NCI-H82 treated with DMSO at 0.1 percent for 48 hours (cell line): ENCODE data around the gene EFNA1.
"Not testable (repeated sequence)": the region's sequence is repeated elsewhere in the genome, so short reads cannot be mapped to it uniquely, and the experiment has no call there.

Source experiments
- DNase-seq: peaks from one replicate; lab custom pipeline; 2025; ENCODE audit not compliant: unreplicated experiment; lab: John Stamatoyannopoulos, UW

The EFNA1 gene

DNA sequence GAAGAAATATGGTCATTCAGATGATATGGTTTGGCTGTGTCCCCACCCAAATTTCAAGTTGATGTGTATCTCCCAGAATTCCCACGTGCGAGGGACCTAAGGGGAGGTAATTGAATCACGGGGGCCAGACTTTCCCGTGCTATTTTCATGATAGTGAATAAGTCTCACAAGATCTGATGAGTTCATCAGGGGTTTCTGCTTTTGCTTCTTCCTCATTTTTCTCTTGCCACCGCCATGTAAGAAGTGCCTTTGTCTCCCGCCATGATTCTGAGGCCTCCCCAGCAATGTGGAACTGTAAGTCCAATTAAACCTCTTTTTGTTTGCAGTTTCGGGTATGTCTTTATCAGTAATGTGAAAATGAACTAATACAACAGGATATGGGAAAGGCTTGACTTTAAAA, 14.1 kb downstream of the EFNA1 start:
- no peak for DNase-seq

DNA sequence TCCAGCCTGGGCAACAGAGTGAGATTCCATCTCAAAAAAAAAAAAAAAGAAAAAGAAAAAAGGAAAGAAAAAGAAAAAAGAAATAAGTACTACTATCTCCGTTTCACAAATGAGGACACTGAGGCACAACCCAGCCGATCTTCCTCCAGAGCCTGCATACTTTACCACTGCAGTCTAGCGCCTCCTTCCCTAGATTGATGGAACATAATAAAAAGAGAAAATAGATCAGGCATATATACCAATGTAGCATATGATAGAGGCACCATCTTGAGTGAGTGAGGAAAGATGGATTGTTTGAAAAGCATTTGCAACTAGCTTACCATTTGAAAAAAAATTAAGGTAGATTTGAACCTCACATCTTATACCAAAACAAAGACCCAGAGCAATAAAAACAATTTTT, 17.8 kb downstream of the EFNA1 start:
- DNase-seq: no peak

- DNase-seq: not testable (repeated sequence)
Measured at GRCh38 chr1:155155996-155156643, 28.4 kb downstream of the EFNA1 start.

DNA sequence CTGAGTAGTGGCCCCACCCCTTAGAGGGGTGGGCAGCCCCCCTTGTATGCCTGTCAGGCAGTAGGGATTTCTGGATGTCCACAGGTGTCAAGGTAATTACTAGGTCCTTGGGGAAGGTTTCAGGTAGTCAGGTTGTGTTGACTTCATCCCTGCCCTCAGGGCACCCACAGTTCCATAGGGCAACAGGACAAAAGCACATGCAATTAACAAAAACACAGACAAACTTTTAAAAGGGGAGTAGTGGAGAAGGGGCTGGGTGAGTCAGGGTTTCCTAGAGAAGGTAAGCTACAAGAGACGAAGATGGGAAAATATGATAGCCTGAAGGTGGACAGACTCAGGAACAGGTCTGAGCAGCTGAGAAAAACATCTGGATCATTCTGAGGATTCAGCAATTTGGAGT, 31.3 kb downstream of the EFNA1 start:
- no peak for DNase-seq

GRCh38 chr1:155160128-155160527, 32.5 kb downstream of the EFNA1 start:
- DNase-seq: no peak

- not testable (repeated sequence) for DNase-seq
Measured at GRCh38 chr1:155162631-155163030, 35.0 kb downstream of the EFNA1 start.

DNA sequence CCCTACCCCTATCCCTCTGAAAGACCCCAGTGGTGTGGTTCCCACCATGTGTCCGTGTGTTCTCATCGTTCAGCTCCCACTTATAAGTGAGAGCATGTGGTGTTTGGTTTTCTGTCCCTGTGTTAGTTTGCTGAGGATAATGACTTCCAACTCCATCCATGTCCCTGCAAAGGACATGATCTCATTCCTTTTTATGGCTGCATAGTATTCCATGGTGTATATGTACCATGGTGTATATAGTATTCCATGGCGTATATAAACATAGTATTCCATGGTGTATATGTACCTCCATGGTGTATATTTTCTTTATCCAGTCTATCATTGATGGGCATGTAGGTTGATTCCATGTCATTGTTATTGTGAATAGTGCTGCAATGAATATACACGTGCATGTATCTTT, 36.1 kb downstream of the EFNA1 start:
- not testable (repeated sequence) for DNase-seq

- DNase-seq: not testable (repeated sequence)
Measured at GRCh38 chr1:155164625-155165024, 36.9 kb downstream of the EFNA1 start.

- no peak for DNase-seq
Measured at GRCh38 chr1:155166051-155166470, 38.4 kb downstream of the EFNA1 start.

- DNase-seq: no peak
Measured at GRCh38 chr1:155166471-155167165, 38.9 kb downstream of the EFNA1 start.

GRCh38 chr1:155167166-155168104, 39.8 kb downstream of the EFNA1 start:
- peak; percentile 82 for DNase-seq

GRCh38 chr1:155168105-155168445, 40.4 kb downstream of the EFNA1 start:
- not testable (repeated sequence) for DNase-seq

GRCh38 chr1:155168456-155169210, 41.0 kb downstream of the EFNA1 start:
- DNase-seq: no peak

DNA sequence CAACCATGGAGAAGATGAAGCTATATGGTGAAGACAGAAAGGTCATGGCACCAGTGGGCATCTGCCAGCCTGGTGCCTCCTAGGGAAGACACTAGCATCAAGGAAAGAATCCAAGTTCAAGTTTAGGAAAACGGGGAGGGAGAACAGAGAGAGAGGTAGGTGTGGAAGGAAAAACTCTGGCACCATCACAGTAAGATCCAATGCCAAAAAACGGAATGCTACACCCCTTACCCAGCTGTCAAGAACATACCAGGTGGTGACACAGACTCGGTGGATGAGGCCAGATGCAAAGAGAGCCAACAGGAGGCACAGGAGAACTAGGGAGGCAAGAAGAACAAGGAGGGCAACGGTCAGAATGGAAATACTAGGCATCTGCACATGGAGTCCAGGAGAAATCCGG, 41.9 kb downstream of the EFNA1 start:
- no peak for DNase-seq

DNA sequence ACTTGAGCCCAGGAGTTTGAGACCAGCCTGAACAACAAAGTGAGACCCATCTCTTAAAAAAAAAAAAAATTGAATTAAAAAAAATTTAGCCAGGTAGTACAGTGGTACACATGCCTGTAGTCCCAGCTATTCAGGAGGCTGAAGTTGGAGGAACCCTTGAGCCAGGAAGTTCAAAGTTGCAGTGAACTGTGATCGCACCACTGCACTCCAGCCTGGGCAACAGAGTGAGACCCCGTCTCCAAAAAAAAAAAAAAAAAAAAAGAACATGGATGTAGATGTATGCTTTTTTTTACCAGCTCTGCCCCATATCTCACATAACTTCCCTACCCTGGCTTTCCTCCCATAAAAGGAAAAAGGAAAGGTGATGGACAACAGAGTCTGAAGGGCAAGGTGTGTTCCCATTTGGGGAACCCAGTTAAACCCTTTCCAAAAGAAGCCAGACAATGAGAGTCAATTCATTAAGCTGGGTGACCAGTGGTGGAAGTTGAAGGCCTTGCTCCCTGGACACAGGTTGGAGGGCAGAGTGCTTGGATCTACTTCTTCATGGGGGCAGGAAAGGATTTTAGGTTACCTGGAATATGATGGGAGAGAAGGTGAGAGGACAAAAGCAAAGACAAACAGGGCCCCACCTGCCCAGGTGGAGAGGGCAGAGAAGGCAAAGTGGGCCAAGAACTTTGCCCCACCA, 42.6 kb downstream of the EFNA1 start:
- no peak for DNase-seq

- DNase-seq: no peak
Measured at GRCh38 chr1:155170806-155171205, 43.1 kb downstream of the EFNA1 start.

GRCh38 chr1:155171836-155172731, 44.4 kb downstream of the EFNA1 start:
- no peak for DNase-seq

DNA sequence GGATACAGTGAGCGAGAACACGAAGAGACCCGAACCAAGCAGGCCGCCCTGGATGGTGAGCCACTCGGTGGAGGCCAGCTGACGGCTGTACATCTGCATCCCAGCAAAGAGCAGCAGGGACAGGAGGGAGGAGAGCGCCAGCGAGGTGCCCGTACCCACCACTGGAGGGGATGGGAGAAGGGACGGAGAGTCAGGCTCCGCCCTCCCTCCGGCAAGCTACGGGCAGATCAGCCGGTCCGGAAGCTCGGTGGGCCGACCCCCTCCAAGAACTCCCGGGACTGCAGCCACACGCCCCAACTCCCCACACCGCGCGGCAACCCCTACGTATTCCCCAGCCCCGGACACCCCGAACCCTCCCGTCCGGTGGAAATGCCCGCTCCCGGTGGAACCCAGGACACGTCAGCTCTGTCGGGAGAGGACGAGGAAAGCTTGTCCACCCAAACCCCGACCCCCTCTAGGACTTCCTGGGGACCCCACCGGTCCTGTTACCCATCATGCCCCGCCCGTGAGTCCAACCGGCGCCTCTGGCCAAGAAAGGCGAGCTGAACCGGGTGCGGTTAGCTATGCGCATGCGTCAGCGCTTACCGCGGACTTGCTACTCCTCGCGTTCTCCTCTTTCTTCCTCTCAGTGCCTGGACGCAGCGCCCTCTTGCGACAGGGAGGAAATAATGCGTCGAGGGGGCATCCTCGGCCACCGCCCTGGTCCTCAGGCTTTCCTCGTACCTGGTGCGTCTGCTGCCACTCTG, 45.2 kb downstream of the EFNA1 start, which contains the start of gene KRTCAP2:
TSS of gene KRTCAP2 (minus strand) at position 573 of the 746 bp plus-strand sequence. CDS start at position 493, 80 bp downstream.
- DNase-seq: peak; percentile 95
